WERI-Rb-1 (cell line): ENCODE measurements around the gene TMEM225B.
"Not testable (repeated sequence)": the region's sequence is repeated elsewhere in the genome, so short reads cannot be mapped to it uniquely, and the experiment has no call there.

Experiments used
- DNase-seq: peaks from one replicate; pipeline ENCODE4 v3.0.0-alpha.2; 2020
- H3K27ac ChIP-seq: fragments of 250-450 bp; sonication (Bioruptor Pico); 2 replicates; pipeline ENCODE4 v1.5.1; 2020; ENCODE audit warnings: mild to moderate bottlenecking, moderate library complexity
- H3K27me3 ChIP-seq: fragments of 250-450 bp; sonication (Bioruptor Pico); 2 replicates; pipeline ENCODE4 v1.5.1; 2021; ENCODE audit warnings: mild to moderate bottlenecking, low read depth, moderate library complexity; ENCODE audit not compliant: insufficient read depth, severe bottlenecking
- H3K36me3 ChIP-seq: fragments of 250-450 bp; sonication (Bioruptor Pico); 2 replicates; pipeline ENCODE4 v1.5.1; 2020; ENCODE audit warnings: mild to moderate bottlenecking, moderate library complexity
- H3K4me3 ChIP-seq: 2 replicates; pipeline ENCODE4 v1.5.1; 2011; ENCODE audit warnings: low read depth, mild to moderate bottlenecking, control low read depth, low read length
- H3K9me3 ChIP-seq: fragments of 250-450 bp; sonication (Bioruptor Pico); 2 replicates; pipeline ENCODE4 v1.5.1; 2021; ENCODE audit warnings: mild to moderate bottlenecking, moderate library complexity; ENCODE audit not compliant: severe bottlenecking
- CTCF ChIP-seq: IDR thresholded peaks from 2 replicates; pipeline ENCODE4 v1.5.1; 2011; ENCODE audit warnings: low read depth, mild to moderate bottlenecking, control low read depth, inconsistent platforms, low read length

The TMEM225B gene

GRCh38 chr7:99652671-99653070 lies 54.6 kb downstream of the TMEM225B start:
- H3K9me3 ChIP-seq = no peaks in the 10 kb centered on the region
- H3K4me3 ChIP-seq = no peak overlapping the region
- H3K27me3 ChIP-seq = no peaks in the 10 kb centered on the region
- H3K27ac ChIP-seq = no peak overlapping the region
- no peaks in the 10 kb centered on the region for H3K36me3 ChIP-seq
- no peak for DNase-seq
- TF ChIP-seq CTCF = no peak

GRCh38 chr7:99653269-99653668 lies 55.2 kb downstream of the TMEM225B start:
- not testable (repeated sequence) for H3K27me3 ChIP-seq, H3K36me3 ChIP-seq, H3K4me3 ChIP-seq, H3K27ac ChIP-seq, DNase-seq, H3K9me3 ChIP-seq

- no peaks in the 10 kb centered on the region for H3K9me3 ChIP-seq
- no peak for TF ChIP-seq CTCF
- H3K4me3 ChIP-seq = no peak overlapping the region
- no peak for DNase-seq
- H3K27me3 ChIP-seq = no peaks in the 10 kb centered on the region
- no peak overlapping the region for H3K27ac ChIP-seq
- H3K36me3 ChIP-seq = no peaks in the 10 kb centered on the region
Observed at GRCh38 chr7:99653754-99654153, 55.7 kb downstream of the TMEM225B start.

GRCh38 chr7:99654626-99655025 lies 56.6 kb downstream of the TMEM225B start:
- not testable (repeated sequence) for H3K9me3 ChIP-seq, DNase-seq, H3K36me3 ChIP-seq, H3K27ac ChIP-seq, H3K4me3 ChIP-seq, H3K27me3 ChIP-seq

- not testable (repeated sequence) for H3K9me3 ChIP-seq, DNase-seq, H3K4me3 ChIP-seq, H3K27me3 ChIP-seq, H3K36me3 ChIP-seq, H3K27ac ChIP-seq
Observed at GRCh38 chr7:99657879-99658278, 59.8 kb downstream of the TMEM225B start.
